PC-9 (cell line): ENCODE data around the gene C13orf46. TPM values are rescaled to one million over a fixed set of nuclear protein-coding genes. Genes with fewer than 3 reads are reported as not detected.

Experiments
- BruUV-seq: library from RNA; stranded (reverse); fragments of 400-500 nt; replicated peaks from 2 replicates; lab custom pipeline; 2021; lab: Mats Ljungman, UMichigan
- CTCF ChIA-PET: fragments of 300-600 bp; sonication (Branson Sonifier 250); formaldehyde crosslinking; loops from one replicate; lab custom pipeline; 2022; ENCODE audit warnings: antibody characterized with exemption; lab: Charles Lee
- POLR2A ChIA-PET: fragments of 300-600 bp; sonication (Branson Sonifier 250); formaldehyde crosslinking; loops from one replicate; lab custom pipeline; 2022; ENCODE audit warnings: antibody characterized with exemption; ENCODE audit not compliant: unreplicated experiment; lab: Charles Lee
- DNase-seq, 2 experiments: peaks; one replicate each; pipeline versions ENCODE4 v3.0.0 to v3.0.0-alpha.2; 2015 to 2022; ENCODE audit warnings: mixed read lengths in 1 of 2
- H2AFZ ChIP-seq: fragments of 200-600 bp; sonication (generic); 2 replicates; pipeline ENCODE4 v1.8.1; 2017; ENCODE audit warnings: antibody characterized with exemption
- H3F3A ChIP-seq: fragments of 200-600 bp; sonication (generic); 2 replicates; pipeline ENCODE4 v1.8.1; 2017; ENCODE audit warnings: antibody characterized with exemption, mild to moderate bottlenecking, low read depth; ENCODE audit not compliant: insufficient read depth
- H3K27ac ChIP-seq: fragments of 200-600 bp; sonication (generic); 2 replicates; pipeline ENCODE4 v1.6.1; 2016; ENCODE audit warnings: mixed run types
- H3K27me3 ChIP-seq: fragments of 200-600 bp; sonication (generic); 2 replicates; pipeline ENCODE4 v1.6.1; 2016; ENCODE audit warnings: low read depth, mixed run types; ENCODE audit not compliant: insufficient read depth
- H3K36me3 ChIP-seq: fragments of 200-600 bp; sonication (generic); 2 replicates; pipeline ENCODE4 v1.6.1; 2016; ENCODE audit warnings: low read depth, mixed run types
- H3K4me1 ChIP-seq: fragments of 200-600 bp; sonication (generic); replicated peaks from 2 replicates; pipeline ENCODE4 v1.6.1; 2016; ENCODE audit warnings: mixed run types; ENCODE audit not compliant: insufficient read depth
- H3K4me2 ChIP-seq: fragments of 200-600 bp; sonication (generic); 2 replicates; pipeline ENCODE4 v1.6.1; 2017; ENCODE audit warnings: mixed run types
- H3K4me3 ChIP-seq: fragments of 200-600 bp; sonication (generic); 2 replicates; pipeline ENCODE4 v1.6.1; 2016; ENCODE audit warnings: mixed run types
- H3K79me2 ChIP-seq: fragments of 200-600 bp; sonication (generic); 2 replicates; pipeline ENCODE4 v1.6.1; 2017; ENCODE audit warnings: low read depth, mixed run types
- H3K9me2 ChIP-seq: fragments of 200-600 bp; sonication (generic); 2 replicates; pipeline ENCODE4 v1.8.1; 2017; ENCODE audit warnings: mild to moderate bottlenecking; ENCODE audit not compliant: insufficient read depth
- H3K9me3 ChIP-seq: fragments of 200-600 bp; sonication (generic); 2 replicates; pipeline ENCODE4 v1.8.1; 2016; ENCODE audit warnings: low read depth; ENCODE audit not compliant: insufficient read depth
- H4K20me1 ChIP-seq: fragments of 200-600 bp; sonication (generic); 2 replicates; pipeline ENCODE4 v1.8.1; 2017; ENCODE audit not compliant: insufficient read depth
- CTCF ChIP-seq: fragments of 200-600 bp; sonication (generic); conservative IDR thresholded peaks from 2 replicates; pipeline ENCODE4 v1.6.1; 2017; ENCODE audit warnings: mixed run types, antibody characterized with exemption, mild to moderate bottlenecking, moderate library complexity
- EZH2 ChIP-seq: fragments of 200-600 bp; sonication (generic); IDR thresholded peaks from 2 replicates; pipeline ENCODE4 v1.8.0; 2017; ENCODE audit warnings: antibody characterized with exemption, low read depth
- intact Hi-C: fragments of 100-400 bp; cut with micrococcal nuclease; formaldehyde crosslinking; loops from one replicate; pipeline ENCODE4 v1.10.0; 2022; ENCODE audit not compliant: unreplicated experiment
- total RNA-seq: library from RNA; stranded (reverse); gene quantifications from 2 replicates; pipeline ENCODE4 v1.2.3, GENCODE V29; 2021

The C13orf46 gene
- total RNA-seq, 1 experiment from 2014 or later = 1.5 TPM

GRCh38 chr13:113907635-113908617 lies 66.0 kb downstream of the C13orf46 start:
- H3K4me1 ChIP-seq = no peaks in the 10 kb centered on the region
- no peak overlapping the region for H3K4me3 ChIP-seq
- intact Hi-C loops = no loop called here
- no peak overlapping the region for H2AFZ ChIP-seq
- no peaks in the 10 kb centered on the region for H3K36me3 ChIP-seq
- no peaks in the 10 kb centered on the region for H4K20me1 ChIP-seq
- no peaks in the 10 kb centered on the region for H3F3A ChIP-seq
- no peak overlapping the region for H3K27ac ChIP-seq
- no peaks in the 10 kb centered on the region for H3K9me2 ChIP-seq
- DNase-seq = no peak
- no peaks in the 10 kb centered on the region for H3K9me3 ChIP-seq
- no peak for TF ChIP-seq EZH2
- no peak for TF ChIP-seq CTCF
- H3K27me3 ChIP-seq = no peaks in the 10 kb centered on the region
- BruUV-seq = TSS peak; percentile 75
- ChIA-PET CTCF (no interaction called here), POLR2A (interaction anchor here (0.6 to 0.7 kb wide), 2 partner anchors 47 to 741 kb away, joined by 5 to 6 read pairs; no protein-coding TSS in a partner anchor)
- no peak overlapping the region for H3K4me2 ChIP-seq
- H3K79me2 ChIP-seq = no peaks in the 10 kb centered on the region

GRCh38 chr13:113906571-113906970 lies 67.3 kb downstream of the C13orf46 start:
- BruUV-seq = no TSS peak
- POLR2A ChIA-PET = no interaction called here
- CTCF ChIA-PET = no interaction called here

GRCh38 chr13:113905942-113906341 lies 67.9 kb downstream of the C13orf46 start:
- no peaks in the 10 kb centered on the region for H3K9me2 ChIP-seq
- POLR2A ChIA-PET = no interaction called here
- DNase-seq = no peak
- no peaks in the 10 kb centered on the region for H4K20me1 ChIP-seq
- H3K9me3 ChIP-seq = no peaks in the 10 kb centered on the region
- no peak overlapping the region for H3K27ac ChIP-seq
- H3K4me3 ChIP-seq = no peak overlapping the region
- no TSS peak for BruUV-seq
- no peaks in the 10 kb centered on the region for H3K4me1 ChIP-seq
- intact Hi-C loops = no loop called here
- no peaks in the 10 kb centered on the region for H3F3A ChIP-seq
- no peak overlapping the region for H3K4me2 ChIP-seq
- H3K79me2 ChIP-seq = no peaks in the 10 kb centered on the region
- H3K27me3 ChIP-seq = no peaks in the 10 kb centered on the region
- H2AFZ ChIP-seq = no peak overlapping the region
- H3K36me3 ChIP-seq = no peaks in the 10 kb centered on the region
- no peak for TF ChIP-seq CTCF
- CTCF ChIA-PET = no interaction called here

More at GRCh38 chr13:113906571-113906970, 67.3 kb downstream of the C13orf46 start:
- H3K4me1 ChIP-seq = no peaks in the 10 kb centered on the region
- no peak overlapping the region for H2AFZ ChIP-seq
- H3K27ac ChIP-seq = no peak overlapping the region
- no peaks in the 10 kb centered on the region for H4K20me1 ChIP-seq
- H3K27me3 ChIP-seq = no peaks in the 10 kb centered on the region
- H3K36me3 ChIP-seq = no peaks in the 10 kb centered on the region
- no peaks in the 10 kb centered on the region for H3K9me3 ChIP-seq
- H3K79me2 ChIP-seq = no peaks in the 10 kb centered on the region
- no peak for TF ChIP-seq EZH2
- no peak for TF ChIP-seq CTCF
- no peak overlapping the region for H3K4me2 ChIP-seq
- intact Hi-C loops = no loop called here
- H3K4me3 ChIP-seq = no peak overlapping the region
- no peaks in the 10 kb centered on the region for H3K9me2 ChIP-seq
- no peak for DNase-seq
- no peaks in the 10 kb centered on the region for H3F3A ChIP-seq
